ENCODE results near the gene SLC26A8. TPM values are rescaled to one million over a fixed set of nuclear protein-coding genes. Genes with fewer than 3 reads are reported as not detected.
A peak's percentile ranks its signal among the peaks of the same experiment; 100 is the strongest.

SLC26A8 gene
- total and polyA plus RNA-seq, 2 of the 13 experiments (the other 11 are each of a cell fraction or from before 2014, with no cell fraction given), result 0.46 TPM; not detected in 1

GRCh38 chr6:36027501-36028087 lies 3.2 kb upstream of the SLC26A8 start, which contains the start of gene MAPK14 (continued):
- TF ChIP-seq ZNF556 (CRISPR knock-in tag; IDR thresholded peaks at IDR 0.05; ENCODE audit: borderline replicate concordance) (no peak; the same call in 1 of the 2 replicates), MEIS1 (CRISPR knock-in tag; IDR thresholded peaks at IDR 0.05; ENCODE audit: borderline replicate concordance) (no peak), CSRNP2 (CRISPR knock-in tag; conservative IDR thresholded peaks at IDR 0.05; ENCODE audit: low read depth) (no peak), ZNF616 (CRISPR knock-in tag; IDR thresholded peaks at IDR 0.05; ENCODE audit: low read depth) (peak; percentile 58; the same call in 1 of the 2 replicates), SP140L (CRISPR knock-in tag; IDR thresholded peaks at IDR 0.05; ENCODE audit: borderline replicate concordance) (0 out of 2 replicates have a peak, but pooled peaks have one; percentile 28), MAFG (CRISPR knock-in tag; IDR thresholded peaks at IDR 0.05) (no peak), ZNF703 (CRISPR knock-in tag; IDR thresholded peaks at IDR 0.05; ENCODE audit: borderline replicate concordance) (no peak), HCFC1 (IDR thresholded peaks at IDR 0.05; ENCODE audit: low read depth, low read length) (peak; percentile 12; the same call in 1 of the 2 replicates), ARHGAP35 (CRISPR knock-in tag; IDR thresholded peaks at IDR 0.05; ENCODE audit: borderline replicate concordance) (no peak; the same call in 1 of the 2 replicates), ZNF747 (CRISPR knock-in tag; IDR thresholded peaks at IDR 0.05; ENCODE audit: borderline replicate concordance) (peak; percentile 87; the same call in 1 of the 2 replicates), AGO2 (optimal IDR thresholded peaks at IDR 0.05; ENCODE audit: low read depth, low read length) (no peak), NBN (conservative IDR thresholded peaks at IDR 0.05) (no peak), CHD4 (IDR thresholded peaks at IDR 0.05; ENCODE audit: borderline replicate concordance, low read length) (0 out of 2 replicates have a peak, but pooled peaks have one; percentile 11), HDAC6 (IDR thresholded peaks at IDR 0.05; ENCODE audit: low read depth, low read length) (no peak), ZNF367 (CRISPR knock-in tag; IDR thresholded peaks at IDR 0.05; ENCODE audit: borderline replicate concordance) (peak; percentile 49; the same call in 1 of the 2 replicates), U2AF1 (optimal IDR thresholded peaks at IDR 0.05; ENCODE audit: low read depth, low read length) (no peak), RBM22 (optimal IDR thresholded peaks at IDR 0.05; ENCODE audit: low read length) (peak; percentile 78), ZNF619 (CRISPR knock-in tag; IDR thresholded peaks at IDR 0.05) (peak; percentile 74; the same call in 1 of the 2 replicates), ZNF205 (CRISPR knock-in tag; IDR thresholded peaks at IDR 0.05) (peak; percentile 83), PHB2 (IDR thresholded peaks at IDR 0.05; ENCODE audit: partially characterized antibody) (no peak), ZNF629 (CRISPR knock-in tag; conservative IDR thresholded peaks at IDR 0.05) (no peak; the same call in 1 of the 2 replicates), TBP (CRISPR knock-in tag; IDR thresholded peaks at IDR 0.05) (no peak; the same call in 1 of the 2 replicates), HNRNPK (IDR thresholded peaks at IDR 0.05; ENCODE audit: low read depth, low read length, poor library complexity, severe bottlenecking) (peak; percentile 42), HMG20B (CRISPR knock-in tag; conservative IDR thresholded peaks at IDR 0.05) (0 out of 2 replicates have a peak, but pooled peaks have one; percentile 25), REXO4 (CRISPR knock-in tag; IDR thresholded peaks at IDR 0.05; ENCODE audit: borderline replicate concordance) (no peak), NR2F6 (IDR thresholded peaks at IDR 0.05) (no peak), NR2F6 (CRISPR knock-in tag; IDR thresholded peaks at IDR 0.05) (peak; percentile 51), ZNF276 (CRISPR knock-in tag; IDR thresholded peaks at IDR 0.05; ENCODE audit: low read depth) (peak; percentile 99), PRMT3 (CRISPR knock-in tag; IDR thresholded peaks at IDR 0.05; ENCODE audit: borderline replicate concordance, low read depth) (0 out of 2 replicates have a peak, but pooled peaks have one; percentile 40)
